Nephron progenitor cell (in vitro differentiated cells): ENCODE data around the gene NAA80.
A peak's percentile ranks its signal among the peaks of the same experiment; 100 is the strongest.

ENCODE experiments used
- DNase-seq: peaks from one replicate; pipeline ENCODE4 v3.0.0; 2021
- H3K27ac Mint-ChIP-seq: 2 replicates; pipeline ENCODE4 v1.8.0; 2021; ENCODE audit warnings: mild to moderate bottlenecking, moderate library complexity, mixed read lengths
- H3K27me3 Mint-ChIP-seq: 2 replicates; pipeline ENCODE4 v1.8.0; 2021; ENCODE audit warnings: mild to moderate bottlenecking, low read depth, mixed read lengths; ENCODE audit not compliant: poor library complexity
- H3K36me3 Mint-ChIP-seq: 2 replicates; pipeline ENCODE4 v1.8.0; 2021; ENCODE audit warnings: low read depth, mixed read lengths
- H3K4me1 Mint-ChIP-seq: 2 replicates; pipeline ENCODE4 v1.8.0; 2021; ENCODE audit warnings: mixed read lengths
- H3K4me3 Mint-ChIP-seq: 2 replicates; pipeline ENCODE4 v1.8.0; 2021; ENCODE audit warnings: mild to moderate bottlenecking, moderate library complexity, mixed read lengths
- H3K9me3 Mint-ChIP-seq: 2 replicates; pipeline ENCODE4 v1.8.0; 2021; ENCODE audit warnings: mild to moderate bottlenecking, moderate library complexity, mixed read lengths
- TF ChIP-seq, protein P1 (sequence below): fragments of 200-600 bp; sonication (generic); IDR thresholded peaks from 2 replicates; pipeline ENCODE4 v1.5.0; 2021; ENCODE audit warnings: antibody characterized with exemption

The NAA80 gene

DNA sequence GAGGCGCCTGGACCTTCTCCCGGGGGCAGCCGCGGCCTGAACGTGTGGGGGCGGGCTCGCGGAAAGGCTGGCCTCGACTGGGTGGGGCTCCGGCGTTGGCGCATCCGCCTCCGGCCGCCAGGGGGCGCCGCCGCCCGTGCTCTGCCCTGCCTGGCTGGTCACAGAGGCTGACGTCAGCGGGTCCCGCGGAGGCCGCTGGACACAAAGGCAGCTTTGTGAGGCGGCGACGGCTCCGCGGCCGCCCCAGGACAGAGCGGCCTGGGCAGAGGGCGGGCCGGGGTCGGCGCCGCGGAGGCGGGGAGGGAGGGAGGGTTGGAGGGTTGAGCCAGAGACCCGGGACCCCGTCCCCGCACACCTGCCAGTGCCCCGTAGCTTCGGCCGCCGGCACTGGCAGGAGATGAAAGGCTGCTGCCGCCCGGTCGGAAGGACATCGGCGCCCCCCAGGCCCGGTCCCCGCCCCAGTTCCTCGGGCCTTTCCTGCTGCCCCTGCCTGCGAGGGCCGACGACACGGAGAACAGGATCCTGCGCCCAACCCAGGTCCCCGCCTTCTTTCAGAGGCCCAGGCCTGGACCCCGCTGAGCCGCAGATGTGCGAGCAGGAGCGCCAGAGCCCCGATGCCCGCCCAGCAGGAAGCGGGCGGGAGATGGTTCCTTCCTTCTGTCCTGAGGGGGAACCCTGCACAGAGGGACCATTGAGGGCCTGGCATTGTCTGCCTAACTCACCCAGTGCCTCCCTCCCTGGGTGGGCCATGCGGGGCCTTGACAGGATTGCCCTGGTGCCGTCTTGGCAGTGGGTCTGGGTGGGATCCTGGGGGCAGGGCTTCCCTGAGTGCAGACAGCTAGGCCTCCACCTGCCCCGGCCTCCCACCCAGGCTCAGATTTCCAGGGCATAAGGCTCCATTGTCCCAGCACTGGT is 38.9 kb downstream of the NAA80 start:
- Mint-ChIP-seq H3K27ac (peak overlapping the region; percentile 96), H3K4me1 (peaks cover 70% of the 10 kb centered on the region), H3K27me3 (peaks cover 2% of the 10 kb centered on the region), H3K9me3 (no peaks in the 10 kb centered on the region), H3K4me3 (peak overlapping the region; percentile 68), H3K36me3 (peaks cover 17% of the 10 kb centered on the region)
- TF ChIP-seq, protein P1, sequence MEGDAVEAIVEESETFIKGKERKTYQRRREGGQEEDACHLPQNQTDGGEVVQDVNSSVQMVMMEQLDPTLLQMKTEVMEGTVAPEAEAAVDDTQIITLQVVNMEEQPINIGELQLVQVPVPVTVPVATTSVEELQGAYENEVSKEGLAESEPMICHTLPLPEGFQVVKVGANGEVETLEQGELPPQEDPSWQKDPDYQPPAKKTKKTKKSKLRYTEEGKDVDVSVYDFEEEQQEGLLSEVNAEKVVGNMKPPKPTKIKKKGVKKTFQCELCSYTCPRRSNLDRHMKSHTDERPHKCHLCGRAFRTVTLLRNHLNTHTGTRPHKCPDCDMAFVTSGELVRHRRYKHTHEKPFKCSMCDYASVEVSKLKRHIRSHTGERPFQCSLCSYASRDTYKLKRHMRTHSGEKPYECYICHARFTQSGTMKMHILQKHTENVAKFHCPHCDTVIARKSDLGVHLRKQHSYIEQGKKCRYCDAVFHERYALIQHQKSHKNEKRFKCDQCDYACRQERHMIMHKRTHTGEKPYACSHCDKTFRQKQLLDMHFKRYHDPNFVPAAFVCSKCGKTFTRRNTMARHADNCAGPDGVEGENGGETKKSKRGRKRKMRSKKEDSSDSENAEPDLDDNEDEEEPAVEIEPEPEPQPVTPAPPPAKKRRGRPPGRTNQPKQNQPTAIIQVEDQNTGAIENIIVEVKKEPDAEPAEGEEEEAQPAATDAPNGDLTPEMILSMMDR, result peak; percentile 96
- DNase-seq, result peak; percentile 96

DNA sequence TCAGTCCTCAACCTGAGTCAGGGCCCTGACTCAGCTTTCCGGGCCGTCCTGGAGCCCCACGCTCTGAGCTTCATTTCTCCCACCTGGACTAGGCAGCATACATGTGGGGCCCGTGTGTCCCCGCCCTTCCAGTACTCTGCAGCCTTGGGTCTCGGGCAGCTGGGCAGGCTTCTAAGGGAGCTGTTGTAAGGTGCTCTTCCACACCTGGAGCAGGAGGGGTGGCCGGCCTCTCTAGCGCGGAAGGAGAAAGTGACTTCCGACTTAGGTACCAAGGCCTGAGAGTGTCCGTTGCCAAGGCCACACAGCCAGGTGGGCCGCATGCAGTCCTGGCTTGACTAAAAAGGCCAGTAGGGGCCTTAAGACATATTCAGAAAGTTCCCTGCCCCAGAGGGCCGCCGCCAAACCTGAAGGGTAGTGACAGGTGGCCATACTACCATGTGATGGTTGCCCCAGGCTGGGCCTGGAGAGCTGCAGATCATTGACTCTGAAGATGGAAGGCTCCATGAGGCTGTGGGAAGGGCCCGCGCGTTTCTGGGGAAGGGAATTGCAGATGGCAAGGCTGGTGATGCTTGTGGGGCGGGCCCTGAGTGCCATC is 39.7 kb downstream of the NAA80 start:
- Mint-ChIP-seq H3K36me3 (peaks cover 17% of the 10 kb centered on the region), H3K4me1 (peaks cover 63% of the 10 kb centered on the region), H3K27me3 (peaks cover 2% of the 10 kb centered on the region), H3K9me3 (no peaks in the 10 kb centered on the region), H3K27ac (peak overlapping the region; percentile 86), H3K4me3 (peak overlapping the region; percentile 68)
- TF ChIP-seq, protein P1, result no peak
- no peak for DNase-seq

DNA sequence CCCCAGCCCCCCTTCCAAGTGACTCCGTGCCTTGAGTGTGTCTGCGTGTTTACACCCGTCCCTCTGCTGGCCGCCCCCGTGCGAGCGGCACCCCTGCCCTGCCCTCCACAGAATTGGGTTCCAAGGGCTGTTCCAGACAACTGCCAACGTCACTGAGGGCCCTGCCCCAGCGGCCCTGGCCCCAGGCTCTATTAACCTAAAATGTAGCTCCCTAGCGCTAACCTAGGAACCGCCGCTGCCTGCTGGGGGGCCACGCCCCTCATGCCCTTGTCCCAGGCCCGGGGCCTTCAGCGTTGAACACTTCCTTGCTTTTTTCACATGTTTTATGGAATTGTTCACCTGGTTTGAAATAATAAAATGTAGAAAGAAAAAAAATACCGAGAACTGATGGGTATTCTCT is 40.2 kb downstream of the NAA80 start:
- no peak for DNase-seq
- H3K4me1 Mint-ChIP-seq, result peaks cover 58% of the 10 kb centered on the region
- TF ChIP-seq, protein P1, result no peak
- H3K27me3 Mint-ChIP-seq, result peaks cover 2% of the 10 kb centered on the region
- peaks cover 17% of the 10 kb centered on the region for H3K36me3 Mint-ChIP-seq
- H3K4me3 Mint-ChIP-seq, result no peak overlapping the region
- no peaks in the 10 kb centered on the region for H3K9me3 Mint-ChIP-seq
- no peak overlapping the region for H3K27ac Mint-ChIP-seq

DNA sequence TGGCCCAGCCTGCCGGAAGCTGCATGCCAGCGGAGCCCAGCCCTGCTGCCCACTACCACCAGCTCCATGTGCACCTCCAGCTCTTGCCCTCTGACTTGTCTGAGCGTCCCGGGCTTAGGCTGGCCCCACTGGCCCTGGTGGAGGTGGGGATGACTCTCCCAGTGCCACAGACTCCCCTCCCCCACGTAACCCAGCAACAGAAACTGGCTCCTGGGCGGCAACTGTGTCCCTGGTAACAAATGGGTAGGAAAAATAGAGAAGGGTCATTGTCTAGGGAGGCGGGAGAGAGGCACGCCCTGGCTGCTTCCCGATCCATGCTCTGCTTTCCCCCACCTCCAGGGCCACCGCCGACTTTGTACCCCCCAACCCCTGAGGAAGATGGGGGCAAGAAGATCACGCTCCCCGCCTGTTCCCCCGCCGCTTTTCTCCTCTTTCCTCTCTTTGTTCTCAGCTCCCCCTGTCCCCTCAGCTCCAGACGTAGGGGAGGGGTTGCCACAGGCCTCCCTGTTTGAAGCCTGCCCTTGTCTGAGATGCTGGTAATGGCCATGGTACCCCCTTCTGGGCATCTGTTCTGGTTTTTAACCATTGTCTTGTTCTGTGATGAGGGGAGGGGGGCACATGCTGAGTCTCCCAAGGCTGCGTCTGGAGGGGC is 41.0 kb downstream of the NAA80 start:
- H3K36me3 Mint-ChIP-seq, result peaks cover 24% of the 10 kb centered on the region
- TF ChIP-seq, protein P1, result no peak
- no peak for DNase-seq
- peak overlapping the region; percentile 25 for H3K4me3 Mint-ChIP-seq
- H3K27me3 Mint-ChIP-seq, result peaks cover 2% of the 10 kb centered on the region
- peak overlapping the region; percentile 82 for H3K27ac Mint-ChIP-seq
- H3K4me1 Mint-ChIP-seq, result peaks cover 55% of the 10 kb centered on the region
- H3K9me3 Mint-ChIP-seq, result no peaks in the 10 kb centered on the region

DNA sequence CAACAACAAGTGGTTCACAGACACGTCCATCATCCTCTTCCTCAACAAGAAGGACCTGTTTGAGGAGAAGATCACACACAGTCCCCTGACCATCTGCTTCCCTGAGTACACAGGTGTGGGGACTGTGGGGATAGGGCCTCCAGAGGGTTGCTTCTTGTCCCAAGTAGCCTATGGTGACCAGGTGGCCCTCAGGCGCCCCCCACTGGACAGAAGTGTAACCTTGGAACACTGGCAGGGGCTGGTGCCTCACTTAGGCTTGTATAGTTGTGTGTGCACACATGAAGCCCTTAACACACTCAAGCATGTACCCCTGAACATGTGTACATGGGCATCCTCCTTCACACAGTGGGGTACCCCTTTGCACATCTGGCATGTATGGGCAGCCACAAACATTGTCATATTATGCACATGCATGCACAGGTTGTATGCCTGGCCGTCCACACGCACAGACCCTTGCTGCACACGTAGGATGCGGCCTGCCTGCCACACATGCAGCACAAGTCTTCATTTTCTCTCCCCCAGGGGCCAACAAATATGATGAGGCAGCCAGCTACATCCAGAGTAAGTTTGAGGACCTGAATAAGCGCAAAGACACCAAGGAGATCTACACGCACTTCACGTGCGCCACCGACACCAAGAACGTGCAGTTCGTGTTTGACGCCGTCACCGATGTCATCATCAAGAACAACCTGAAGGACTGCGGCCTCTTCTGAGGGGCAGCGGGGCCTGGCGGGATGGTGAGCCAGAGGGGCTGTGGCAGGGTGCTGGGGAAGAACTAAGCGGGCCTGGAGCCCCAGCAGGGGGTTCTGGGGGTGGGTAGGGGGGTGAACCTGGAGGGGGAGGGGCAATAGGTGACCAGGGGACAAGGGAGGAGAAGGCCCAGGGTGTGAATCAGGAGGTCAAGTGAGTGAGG is 42.0 kb downstream of the NAA80 start:
- Mint-ChIP-seq H3K9me3 (no peaks in the 10 kb centered on the region), H3K4me3 (no peak overlapping the region), H3K4me1 (peaks cover 46% of the 10 kb centered on the region), H3K36me3 (peaks cover 24% of the 10 kb centered on the region), H3K27ac (no peak overlapping the region), H3K27me3 (no peaks in the 10 kb centered on the region)
- TF ChIP-seq, protein P1, result peak; percentile 42
- DNase-seq, result peak; percentile 56
